Urinary bladder (tissue), 4 donors: ENCODE measurements around the gene RNF152. TPM values are rescaled to one million over a fixed set of nuclear protein-coding genes. Genes with fewer than 3 reads are reported as not detected.

Experiments used
- DNase-seq: peaks from one replicate; pipeline ENCODE4 v3.0.0-alpha.2; 2015; ENCODE audit errors: extremely low spot score
- H3K27ac ChIP-seq: one replicate; pipeline ENCODE4 v1.5.1; 2013; ENCODE audit warnings: low read depth, mild to moderate bottlenecking, moderate library complexity
- H3K36me3 ChIP-seq: one replicate; pipeline ENCODE4 v1.6.1; 2013; ENCODE audit warnings: mild to moderate bottlenecking, moderate library complexity; ENCODE audit not compliant: insufficient read depth
- H3K4me1 ChIP-seq: one replicate; pipeline ENCODE4 v1.6.1; 2013; ENCODE audit warnings: mild to moderate bottlenecking, moderate library complexity; ENCODE audit not compliant: insufficient read depth
- H3K4me3 ChIP-seq: one replicate; pipeline ENCODE4 v1.5.1; 2013; ENCODE audit warnings: low read depth, low read length
- WGBS: extraction: QIAGEN DNeasy Blood & Tissue Kit; methylation state at CpG from one replicate; pipeline ENCODE4 v1.1.7; 2013; 5-methylcytosine and 5-hydroxymethylcytosine counted together
- polyA plus RNA-seq: library from polyadenylated mRNA; stranded (reverse); fragments of 200-250 nt; gene quantifications from one replicate; pipeline ENCODE4 v1.2.3, GENCODE V29; 2013
- total RNA-seq: library from RNA; depleted of rRNA; stranded (reverse); fragments of >200 nt; gene quantifications from one replicate; pipeline ENCODE4 v1.2.3, GENCODE V29; 2014
- donor health status: healthy with polysubstance abuse.
- donor health status: healthy.

The RNF152 gene
- total and polyA plus RNA-seq, 2 donors: 3.4 to 44.4 TPM

DNA sequence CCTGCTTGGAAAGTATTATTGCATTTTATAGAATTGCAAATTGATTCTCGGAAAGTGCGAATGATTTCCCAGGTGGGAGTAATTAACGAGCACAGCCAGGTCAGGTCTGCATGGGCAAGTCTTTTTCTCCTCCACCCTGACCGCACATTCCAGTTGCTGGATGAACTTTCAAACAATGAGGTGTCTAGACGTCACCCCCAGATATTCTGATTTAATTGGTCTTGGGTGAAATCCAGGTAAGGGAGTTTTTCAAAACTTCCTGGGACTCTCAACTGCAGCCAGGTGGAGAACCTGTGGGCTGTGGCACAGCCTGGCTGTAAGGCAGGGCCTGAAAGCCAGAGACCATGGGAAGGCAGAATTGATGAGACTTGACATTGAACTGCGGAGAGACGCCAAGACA is 15.9 kb upstream of the RNF152 start:
- 79% methylated on average over 7 of the region's 7 CpGs for whole genome bisulfite sequencing
- Histone ChIP-seq H3K4me3 (no peak overlapping the region), H3K27ac (no peak overlapping the region), H3K36me3 (no peaks in the 10 kb centered on the region), H3K4me1 (no peaks in the 10 kb centered on the region)
- DNase-seq: no peak

- Histone ChIP-seq H3K27ac (no peak overlapping the region), H3K4me3 (no peak overlapping the region), H3K4me1 (no peaks in the 10 kb centered on the region), H3K36me3 (no peaks in the 10 kb centered on the region)
- DNase-seq: no peak
- 38% methylated on average over 5 of the region's 5 CpGs for WGBS
These were observed 8.6 kb upstream of the RNF152 start for GRCh38 chr18:61901323-61901986.

DNA sequence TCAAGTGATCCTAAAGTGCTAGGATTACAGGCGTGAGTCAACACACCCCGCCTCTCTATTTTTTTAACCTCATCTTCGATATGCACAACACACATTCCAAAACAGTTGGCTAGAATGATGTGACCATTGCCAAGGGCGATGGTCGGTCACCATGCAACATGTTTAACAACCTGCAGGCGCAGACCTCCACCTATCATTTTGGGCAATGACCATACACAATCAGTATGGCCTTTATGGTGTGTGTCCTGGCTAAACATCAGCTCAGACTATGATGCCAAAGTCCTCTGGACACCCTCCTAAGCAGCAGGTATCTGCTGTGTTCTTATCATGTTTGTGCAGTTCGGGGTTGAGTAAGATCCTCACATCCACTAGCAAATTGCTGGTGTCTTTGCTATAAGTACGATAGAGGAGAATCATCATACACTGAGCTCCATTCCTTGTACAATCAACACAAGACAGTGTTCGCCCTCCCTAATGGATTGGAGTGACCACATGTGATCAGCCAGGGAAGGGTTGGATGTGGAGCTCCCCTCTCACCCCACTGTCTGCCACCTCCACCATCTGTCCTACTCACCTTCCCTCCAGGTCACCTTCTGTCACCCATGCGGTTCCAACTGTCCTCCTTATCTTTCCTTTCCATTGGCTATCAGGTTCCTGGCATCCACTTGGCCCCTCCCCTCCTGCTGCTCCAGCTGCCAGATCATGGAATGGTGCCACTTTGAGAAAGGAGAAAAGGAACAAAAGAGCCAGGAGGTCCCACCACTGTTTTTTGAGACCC is 7.9 kb upstream of the RNF152 start:
- 76% methylated on average over 10 of the region's 10 CpGs for WGBS
- DNase-seq: no peak
- Histone ChIP-seq H3K36me3 (no peaks in the 10 kb centered on the region), H3K4me1 (no peaks in the 10 kb centered on the region), H3K4me3 (no peak overlapping the region), H3K27ac (no peak overlapping the region)

DNA sequence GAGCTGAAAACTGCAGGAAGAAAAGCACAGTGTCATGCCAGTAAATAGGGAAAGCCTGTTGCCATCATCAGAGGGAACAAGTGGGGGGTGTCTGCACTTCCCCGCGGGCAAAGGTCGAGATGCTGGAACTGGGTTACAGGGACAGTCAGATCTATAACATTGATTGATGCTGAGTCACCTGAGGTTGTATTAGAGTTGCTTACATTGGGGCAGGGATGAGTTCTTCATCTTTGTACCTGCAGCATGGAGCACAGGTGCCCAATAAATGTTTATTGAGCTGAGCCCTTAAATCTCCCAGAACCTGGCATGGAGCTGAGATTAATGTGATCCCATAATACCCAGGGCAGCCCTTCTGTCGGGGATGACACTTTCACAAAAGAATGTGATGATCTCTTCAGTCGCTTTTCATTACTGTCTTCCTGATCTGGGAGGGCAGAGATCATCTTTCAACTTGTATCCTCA is 5.9 kb upstream of the RNF152 start:
- no peak overlapping the region for H3K27ac ChIP-seq
- DNase-seq: no peak
- no peak overlapping the region for H3K4me3 ChIP-seq
- WGBS: 75% methylated on average over 5 of the region's 5 CpGs
- H3K4me1 ChIP-seq: no peaks in the 10 kb centered on the region
- no peaks in the 10 kb centered on the region for H3K36me3 ChIP-seq

DNA sequence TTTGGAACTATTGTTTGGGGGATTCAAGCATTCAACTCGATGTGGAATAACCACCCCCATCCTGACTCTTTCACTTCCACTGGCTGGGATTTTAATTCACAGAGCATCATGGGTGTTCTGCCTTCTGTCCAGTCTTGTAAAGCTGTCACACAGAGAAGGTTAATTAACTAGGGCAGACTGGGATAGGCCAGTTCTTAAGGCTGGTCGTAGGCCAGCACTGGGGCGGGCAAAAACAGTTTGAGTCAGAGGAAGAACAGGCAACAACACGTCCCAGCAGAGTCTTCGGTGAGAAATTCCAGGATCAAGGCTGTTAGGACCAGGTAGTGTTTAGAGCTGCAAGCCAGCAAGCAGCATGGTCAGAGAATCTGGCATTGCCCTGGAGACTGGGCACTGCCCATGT is 4.0 kb upstream of the RNF152 start:
- Histone ChIP-seq H3K27ac (no peak overlapping the region), H3K36me3 (no peaks in the 10 kb centered on the region), H3K4me3 (no peak overlapping the region), H3K4me1 (no peaks in the 10 kb centered on the region)
- DNase-seq: no peak
- WGBS: 13% methylated on average over 5 of the region's 5 CpGs

- DNase-seq: no peak
- 99% methylated on average over 1 of the region's 1 CpG for WGBS
- Histone ChIP-seq H3K36me3 (no peaks in the 10 kb centered on the region), H3K4me1 (no peaks in the 10 kb centered on the region), H3K27ac (no peak overlapping the region), H3K4me3 (no peak overlapping the region)
These were observed 3.3 kb upstream of the RNF152 start for GRCh38 chr18:61896118-61896517.

DNA sequence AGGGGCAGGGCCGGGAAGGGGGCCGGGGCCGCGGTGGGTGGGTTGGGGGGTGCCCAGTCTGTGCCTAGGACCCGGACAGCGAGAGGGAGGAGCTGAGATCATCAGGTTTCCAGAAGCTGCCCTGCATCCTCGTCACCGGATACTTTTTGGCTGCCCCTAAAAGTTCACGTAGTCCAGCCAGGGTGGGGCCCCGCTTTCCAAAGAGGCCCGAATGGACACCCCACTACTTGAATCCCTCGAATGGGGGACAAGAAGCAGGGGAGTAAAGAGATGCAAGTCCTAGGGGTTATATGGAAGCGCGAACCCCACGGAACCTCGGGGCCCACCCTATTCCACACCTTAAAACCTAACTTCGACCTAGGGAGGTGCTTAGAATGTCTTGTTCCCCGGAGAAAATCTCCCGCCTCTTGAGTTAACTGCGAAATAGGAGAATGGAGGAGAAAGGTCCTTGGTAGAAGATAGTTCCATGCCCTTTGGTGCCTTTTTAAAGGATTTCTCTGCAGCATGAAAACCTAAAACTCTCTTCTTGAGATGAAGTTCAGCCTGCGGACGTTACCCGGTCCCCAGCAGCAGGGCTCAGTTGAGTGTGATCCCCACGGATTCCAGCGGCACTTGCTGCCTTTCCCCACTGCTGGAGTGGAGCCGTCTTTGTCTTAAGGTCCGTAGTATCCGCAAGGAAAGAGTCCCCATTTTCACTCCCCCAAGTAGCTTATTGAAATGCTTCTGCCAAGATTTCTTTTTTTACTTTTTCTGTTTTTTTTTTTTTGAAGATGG is 2.1 kb upstream of the RNF152 start:
- WGBS: 24% methylated on average over 28 of the region's 28 CpGs
- DNase-seq: no peak
- Histone ChIP-seq H3K4me3 (peak overlapping the region; percentile 91), H3K36me3 (no peaks in the 10 kb centered on the region), H3K4me1 (no peaks in the 10 kb centered on the region), H3K27ac (peak overlapping the region; percentile 75)

- no peak for DNase-seq
- Histone ChIP-seq H3K36me3 (no peaks in the 10 kb centered on the region), H3K27ac (peak overlapping the region; percentile 75), H3K4me1 (no peaks in the 10 kb centered on the region), H3K4me3 (peak overlapping the region; percentile 91)
- WGBS: under 1% methylated on average over 95 of the region's 95 CpGs
These were observed 1.4 kb upstream of the RNF152 start for GRCh38 chr18:61893971-61894750.

DNA sequence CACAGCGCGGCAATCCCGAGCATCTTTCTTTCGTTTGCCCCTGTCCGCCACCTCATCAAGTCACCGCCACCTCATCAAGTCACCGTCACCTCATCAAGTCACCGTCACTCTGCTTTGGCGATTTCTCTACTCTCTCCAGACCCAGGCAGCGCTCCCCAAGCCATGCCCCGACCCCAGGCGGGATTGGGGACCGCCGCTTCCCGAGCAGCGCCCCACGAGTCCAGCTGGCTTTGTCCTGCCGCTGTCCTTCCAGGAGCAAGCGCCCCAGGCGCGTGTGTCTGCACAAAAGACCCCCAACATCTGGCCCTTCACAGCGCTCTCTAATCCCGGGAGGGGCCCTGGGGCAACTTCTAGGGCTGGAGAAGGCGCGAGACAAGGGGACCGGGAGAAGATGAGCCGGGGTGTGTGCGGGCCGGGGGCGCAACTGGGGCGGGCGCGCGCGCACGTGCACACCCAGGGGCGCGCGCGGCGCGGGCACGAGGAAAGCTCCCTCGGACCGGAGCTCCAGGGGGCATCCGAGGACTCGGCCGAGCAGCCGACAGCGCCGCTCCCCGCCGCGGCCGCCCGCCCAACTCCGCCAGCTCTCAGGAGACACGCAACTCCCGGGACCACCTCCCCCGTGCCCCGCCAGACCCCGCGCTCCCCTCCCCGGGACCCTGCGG is 633 bp upstream of the RNF152 start:
- DNase-seq: no peak
- Histone ChIP-seq H3K4me1 (no peaks in the 10 kb centered on the region), H3K27ac (peak overlapping the region; percentile 53), H3K4me3 (peak overlapping the region; percentile 91), H3K36me3 (no peaks in the 10 kb centered on the region)
- under 1% methylated on average over 65 of the region's 65 CpGs for WGBS

GRCh38 chr18:61891894-61892293 is 913 bp downstream of the RNF152 start:
- DNase-seq: no peak
- peak overlapping the region; percentile 91 for H3K4me3 ChIP-seq
- no peaks in the 10 kb centered on the region for H3K4me1 ChIP-seq
- H3K27ac ChIP-seq: no peak overlapping the region
- no peaks in the 10 kb centered on the region for H3K36me3 ChIP-seq
- WGBS: 48% methylated on average over 4 of the region's 4 CpGs

GRCh38 chr18:61891271-61891670 is 1.5 kb downstream of the RNF152 start:
- no peak for DNase-seq
- Histone ChIP-seq H3K4me1 (no peaks in the 10 kb centered on the region), H3K4me3 (no peak overlapping the region), H3K27ac (no peak overlapping the region), H3K36me3 (no peaks in the 10 kb centered on the region)
- WGBS: 67% methylated on average over 2 of the region's 2 CpGs

DNA sequence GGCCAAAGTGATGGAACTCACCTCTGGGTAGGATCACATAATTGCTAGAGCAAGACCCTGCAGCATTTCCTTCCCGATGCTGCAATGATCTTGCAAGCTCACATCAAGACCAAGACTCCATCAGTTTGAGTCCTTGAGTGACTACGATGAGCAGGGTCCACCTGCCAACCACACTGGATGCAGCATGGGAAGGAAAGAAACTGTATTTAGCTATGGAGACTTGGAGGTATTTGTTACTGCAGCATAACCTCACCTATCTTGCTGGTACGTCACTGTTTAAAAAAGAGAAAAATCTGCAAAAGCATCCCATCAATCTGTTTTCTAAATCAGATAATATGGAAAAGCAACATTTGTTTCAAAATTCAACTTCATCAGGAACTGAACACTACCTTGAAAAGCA is 2.5 kb downstream of the RNF152 start:
- 98% methylated on average over 3 of the region's 3 CpGs for WGBS
- H3K27ac ChIP-seq: no peak overlapping the region
- H3K4me3 ChIP-seq: no peak overlapping the region
- no peaks in the 10 kb centered on the region for H3K36me3 ChIP-seq
- no peak for DNase-seq
- no peaks in the 10 kb centered on the region for H3K4me1 ChIP-seq

- no peaks in the 10 kb centered on the region for H3K36me3 ChIP-seq
- H3K4me3 ChIP-seq: no peak overlapping the region
- H3K4me1 ChIP-seq: no peaks in the 10 kb centered on the region
- no peak for DNase-seq
- no peak overlapping the region for H3K27ac ChIP-seq
- 67% methylated on average over 1 of the region's 1 CpG for WGBS
These were observed 3.3 kb downstream of the RNF152 start for GRCh38 chr18:61889541-61889940.
